ENCODE measurements around the gene JOSD2.

- TF ChIP-seq CTCF (IDR thresholded peaks at IDR 0.05; ENCODE audit: insufficient read depth, low read length) (no peak), POLR2AphosphoS5 (IDR thresholded peaks at IDR 0.05; ENCODE audit: low read depth) (no peak), GABPA (IDR thresholded peaks at IDR 0.05; ENCODE audit: low read depth) (no peak)
- TF ChIP-seq, protein P1, sequence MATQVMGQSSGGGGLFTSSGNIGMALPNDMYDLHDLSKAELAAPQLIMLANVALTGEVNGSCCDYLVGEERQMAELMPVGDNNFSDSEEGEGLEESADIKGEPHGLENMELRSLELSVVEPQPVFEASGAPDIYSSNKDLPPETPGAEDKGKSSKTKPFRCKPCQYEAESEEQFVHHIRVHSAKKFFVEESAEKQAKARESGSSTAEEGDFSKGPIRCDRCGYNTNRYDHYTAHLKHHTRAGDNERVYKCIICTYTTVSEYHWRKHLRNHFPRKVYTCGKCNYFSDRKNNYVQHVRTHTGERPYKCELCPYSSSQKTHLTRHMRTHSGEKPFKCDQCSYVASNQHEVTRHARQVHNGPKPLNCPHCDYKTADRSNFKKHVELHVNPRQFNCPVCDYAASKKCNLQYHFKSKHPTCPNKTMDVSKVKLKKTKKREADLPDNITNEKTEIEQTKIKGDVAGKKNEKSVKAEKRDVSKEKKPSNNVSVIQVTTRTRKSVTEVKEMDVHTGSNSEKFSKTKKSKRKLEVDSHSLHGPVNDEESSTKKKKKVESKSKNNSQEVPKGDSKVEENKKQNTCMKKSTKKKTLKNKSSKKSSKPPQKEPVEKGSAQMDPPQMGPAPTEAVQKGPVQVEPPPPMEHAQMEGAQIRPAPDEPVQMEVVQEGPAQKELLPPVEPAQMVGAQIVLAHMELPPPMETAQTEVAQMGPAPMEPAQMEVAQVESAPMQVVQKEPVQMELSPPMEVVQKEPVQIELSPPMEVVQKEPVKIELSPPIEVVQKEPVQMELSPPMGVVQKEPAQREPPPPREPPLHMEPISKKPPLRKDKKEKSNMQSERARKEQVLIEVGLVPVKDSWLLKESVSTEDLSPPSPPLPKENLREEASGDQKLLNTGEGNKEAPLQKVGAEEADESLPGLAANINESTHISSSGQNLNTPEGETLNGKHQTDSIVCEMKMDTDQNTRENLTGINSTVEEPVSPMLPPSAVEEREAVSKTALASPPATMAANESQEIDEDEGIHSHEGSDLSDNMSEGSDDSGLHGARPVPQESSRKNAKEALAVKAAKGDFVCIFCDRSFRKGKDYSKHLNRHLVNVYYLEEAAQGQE (IDR thresholded peaks at IDR 0.05; ENCODE audit: insufficient replicate concordance, low read depth) = no peak
Observed at GRCh38 chr19:50480281-50481111, 30.5 kb downstream of the JOSD2 start.

Data from HL-60 (cell line).